Lung (tissue), 12 donors: Measurements from ENCODE around the gene PPFIA2. TPM values are rescaled to one million over a fixed set of nuclear protein-coding genes. Genes with fewer than 3 reads are reported as not detected.

Source experiments
- ATAC-seq: fragments of 200-7000 bp; cut with Tn5 transposase; one replicate; pipeline ENCODE4 v1.9.1; 2020; ENCODE audit warnings: moderate number of reproducible peaks; ENCODE audit not compliant: insufficient read depth, low FRiP score
- DNase-seq, 3 donors: peaks; one replicate each; pipeline ENCODE4 v3.0.0-alpha.2; 2013 to 2017
- H3K27ac ChIP-seq, 2 donors: one replicate each; pipeline ENCODE4 v1.5.1; 2013; ENCODE audit warnings: mild to moderate bottlenecking in 2 of 2, moderate library complexity in 2 of 2, control low read depth in 1 of 2, inconsistent platforms in 1 of 2, low read depth in 1 of 2, low read length in 1 of 2
- H3K27me3 ChIP-seq, 3 donors: one replicate each; pipeline ENCODE4 v1.5.1; 2013; ENCODE audit warnings: low read length in 2 of 3; ENCODE audit not compliant: control insufficient read depth in 3 of 3, insufficient read depth in 3 of 3
- H3K36me3 ChIP-seq, 4 donors: one replicate each; pipeline ENCODE4 v1.5.1; 2013; ENCODE audit warnings: low read length in 4 of 4, mild to moderate bottlenecking in 1 of 4, moderate library complexity in 1 of 4; ENCODE audit not compliant: control insufficient read depth in 4 of 4, insufficient read depth in 4 of 4
- H3K4me1 ChIP-seq, 5 donors: one replicate each; pipeline ENCODE4 v1.5.1; 2013; ENCODE audit warnings: low read length in 5 of 5, mild to moderate bottlenecking in 2 of 5, moderate library complexity in 1 of 5; ENCODE audit not compliant: control insufficient read depth in 5 of 5, insufficient read depth in 5 of 5
- H3K4me3 ChIP-seq: one replicate; pipeline ENCODE4 v1.5.1; 2013; ENCODE audit warnings: mild to moderate bottlenecking, control low read depth, moderate library complexity
- H3K9ac ChIP-seq, 2 donors: one replicate each; pipeline ENCODE4 v1.5.1; 2013; ENCODE audit warnings: low read length in 2 of 2, control low read depth in 1 of 2; ENCODE audit not compliant: insufficient read depth in 1 of 2
- H3K9me3 ChIP-seq, 4 donors: one replicate each; pipeline ENCODE4 v1.5.1; 2013; ENCODE audit warnings: low read length in 3 of 4, mild to moderate bottlenecking in 1 of 4, moderate library complexity in 1 of 4; ENCODE audit not compliant: control insufficient read depth in 4 of 4, insufficient read depth in 3 of 4
- CTCF ChIP-seq: IDR thresholded peaks from 2 replicates; pipeline ENCODE4 v1.5.1; 2012; ENCODE audit warnings: mild to moderate bottlenecking; ENCODE audit errors: control extremely low read depth, extremely low read depth
- WGBS, 2 donors: extraction: QIAGEN DNeasy Blood & Tissue Kit; methylation state at CpG; one replicate each; pipeline ENCODE4 v1.1.7; 2013; 5-methylcytosine and 5-hydroxymethylcytosine counted together
- polyA plus RNA-seq, 2 donors: library from polyadenylated mRNA; stranded (reverse); fragments of 200-250 nt; gene quantifications; one replicate each; pipeline ENCODE4 v1.2.1, GENCODE V29; 2013
- total RNA-seq, 2 donors: library from RNA; depleted of rRNA in 1 of 2; stranded (reverse); fragments of >200 nt in 1 of 2; gene quantifications; one replicate each; pipeline ENCODE4 v1.2.1, GENCODE V29; 2014 to 2021
- donor health status: control.
- donor health status: control.
- donor health status: Bipolar disorder and iron deficiency.
- donor health status: healthy.
- donor health status: DM: yes; HTN: yes; CAD: no.

Gene PPFIA2
- total and polyA plus RNA-seq, 4 donors, result 0.09 to 2.3 (median 0.89) TPM

GRCh38 chr12:81294325-81295190, 464.6 kb downstream of the PPFIA2 start:
- WGBS, 2 donors, result 74 to 79% methylated on average over 12 of the region's 12 CpGs
- TF ChIP-seq CTCF, result no peak

GRCh38 chr12:81288651-81289050, 470.5 kb downstream of the PPFIA2 start:
- ATAC-seq (no peak), DNase-seq (no peak)
- Histone ChIP-seq H3K9me3 (no peaks in the 10 kb centered on the region), H3K36me3 (no peaks in the 10 kb centered on the region), H3K27ac (no peak overlapping the region), H3K4me1 (no peaks in the 10 kb centered on the region), H3K4me3 (no peak overlapping the region), H3K9ac (no peak overlapping the region), H3K27me3 (no peaks in the 10 kb centered on the region)
- TF ChIP-seq CTCF, result no peak

More at GRCh38 chr12:81294325-81295190, 464.6 kb downstream of the PPFIA2 start:
- H3K27ac ChIP-seq, result no peak overlapping the region
- no peak overlapping the region for H3K4me3 ChIP-seq
- no peak for DNase-seq
- no peaks in the 10 kb centered on the region for H3K27me3 ChIP-seq
- no peaks in the 10 kb centered on the region for H3K36me3 ChIP-seq
- peaks cover 0 to 7% (median 0%) of the 10 kb centered on the region in 5 donors for H3K4me1 ChIP-seq
- H3K9me3 ChIP-seq, result no peaks in the 10 kb centered on the region
- no peak overlapping the region for H3K9ac ChIP-seq
- no peak for ATAC-seq

GRCh38 chr12:81284137-81284536, 475.0 kb downstream of the PPFIA2 start:
- no peak overlapping the region for H3K4me3 ChIP-seq
- ATAC-seq (no peak), DNase-seq (no peak)
- no peaks in the 10 kb centered on the region for H3K36me3 ChIP-seq
- no peak overlapping the region for H3K9ac ChIP-seq
- no peaks in the 10 kb centered on the region for H3K9me3 ChIP-seq
- TF ChIP-seq CTCF, result no peak
- H3K27me3 ChIP-seq, result no peaks in the 10 kb centered on the region
- no peak overlapping the region for H3K27ac ChIP-seq
- H3K4me1 ChIP-seq, result no peaks in the 10 kb centered on the region
- 49 to 50% methylated on average over 3 of the region's 3 CpGs for WGBS, 2 donors
